ENCODE measurements around the gene CMTM5.
A peak's percentile ranks its signal among the peaks of the same experiment; 100 is the strongest.
"Not testable (repeated sequence)": the region's sequence is repeated elsewhere in the genome, so short reads cannot be mapped to it uniquely, and the experiment has no call there.

CMTM5 gene

DNA sequence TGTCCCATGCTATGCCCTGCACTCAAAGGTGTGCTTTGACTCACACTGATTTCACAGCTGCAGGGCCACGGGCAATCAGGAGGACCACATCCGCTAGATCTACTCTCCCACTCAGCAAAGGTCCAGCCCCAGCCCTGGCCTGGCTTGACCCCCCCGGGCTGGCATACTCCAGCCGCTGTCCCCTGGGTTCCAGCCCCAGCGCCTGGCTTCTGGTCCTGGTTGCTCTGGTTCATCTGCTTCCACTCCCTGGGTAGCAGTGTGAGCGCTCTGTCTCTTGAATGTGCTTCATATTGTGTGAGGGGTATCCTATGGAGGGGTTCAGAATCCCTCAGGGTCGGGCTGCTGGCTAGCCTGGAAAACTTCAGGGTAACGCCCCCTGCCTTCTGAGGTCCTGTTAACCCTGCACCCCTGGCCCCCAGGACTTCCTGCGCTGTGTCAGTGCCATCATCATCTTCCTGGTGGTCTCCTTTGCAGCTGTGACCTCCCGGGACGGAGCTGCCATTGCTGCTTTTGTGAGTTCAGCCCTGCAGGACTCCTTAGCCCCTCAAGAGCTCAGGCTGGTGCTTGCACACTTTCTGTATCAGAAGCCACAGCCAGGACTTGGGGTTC, 1.9 kb downstream of the CMTM5 start:
- no peak for DNase-seq

DNA sequence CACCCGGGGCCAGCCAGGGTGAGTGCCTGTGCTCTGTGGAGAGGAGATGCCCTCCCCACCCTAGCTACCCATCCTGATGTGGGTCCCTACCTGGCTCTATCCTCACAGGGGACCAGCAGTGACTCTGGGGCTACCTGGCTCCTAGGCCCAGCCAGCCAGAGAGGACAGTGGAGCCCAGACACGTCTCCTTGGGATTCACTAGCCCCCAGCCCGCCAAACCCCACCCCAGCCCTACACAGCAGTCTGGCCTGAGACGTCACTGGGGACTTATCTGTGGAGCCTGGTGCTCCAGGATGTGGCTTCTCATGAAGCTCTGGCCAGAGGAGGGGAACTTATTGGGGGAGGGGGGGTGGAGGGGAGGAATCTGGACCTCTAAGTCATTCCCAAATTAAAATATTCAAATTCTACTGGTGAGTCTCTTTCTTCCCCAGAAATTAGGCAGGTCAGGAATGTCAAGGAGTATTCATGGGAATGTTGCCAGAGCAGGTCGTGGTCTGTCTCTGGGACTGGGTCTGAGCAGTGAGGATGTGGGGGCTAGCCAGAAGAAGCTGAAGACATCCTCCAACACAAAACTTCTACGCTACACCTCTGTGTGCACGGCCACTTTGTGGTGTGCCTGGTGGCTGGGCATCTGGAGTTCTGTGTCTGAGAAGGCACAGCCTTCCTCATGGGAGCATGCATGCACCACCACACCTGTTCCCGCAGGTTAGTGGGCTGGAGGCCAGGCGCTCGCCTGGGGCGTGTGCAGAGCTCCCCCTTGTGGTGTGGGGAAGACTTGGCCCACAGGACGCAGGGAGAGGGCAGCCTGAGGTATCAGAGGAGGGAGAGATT, 2.7 kb downstream of the CMTM5 start:
- peak in 8 of 14 donors; percentile 7 to 50 (median 32) for DNase-seq

DNA sequence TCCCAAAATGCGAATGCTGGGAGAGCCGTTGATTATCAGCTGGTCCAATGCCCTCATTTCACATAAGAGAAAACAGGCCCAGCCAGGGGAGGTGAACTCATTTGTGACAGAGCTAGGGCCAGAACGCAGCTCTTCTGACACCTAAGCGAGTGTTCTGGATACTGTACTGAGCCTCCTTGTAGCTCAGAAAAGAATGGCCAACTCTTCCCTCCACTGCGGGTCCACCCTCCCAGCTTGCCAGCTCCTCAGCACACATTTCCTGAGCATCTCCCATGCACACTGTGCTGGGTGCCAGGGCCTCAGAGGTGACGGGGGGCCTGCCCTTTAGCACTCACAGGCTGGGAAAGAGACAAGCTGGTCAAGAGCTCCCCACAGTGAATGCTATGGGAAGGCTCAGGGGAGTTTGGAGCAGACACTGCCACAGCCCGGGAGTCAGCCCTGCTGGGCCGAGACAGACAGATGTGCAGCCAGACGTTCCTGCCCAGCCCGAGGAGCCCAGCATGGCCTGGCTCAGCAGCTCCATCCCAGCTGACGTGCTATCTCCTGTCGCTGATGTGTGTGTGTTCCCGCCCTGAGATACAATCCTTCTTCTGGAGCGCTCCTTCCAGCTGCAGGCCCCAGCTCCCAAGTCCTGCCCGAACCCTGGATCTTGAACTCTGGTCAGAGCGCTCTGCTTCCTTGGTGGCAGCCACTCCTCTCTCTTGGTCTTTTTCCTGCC, 3.5 kb downstream of the CMTM5 start:
- DNase-seq: peak in 4 of 14 donors; percentile 37 to 51 (median 42)

DNA sequence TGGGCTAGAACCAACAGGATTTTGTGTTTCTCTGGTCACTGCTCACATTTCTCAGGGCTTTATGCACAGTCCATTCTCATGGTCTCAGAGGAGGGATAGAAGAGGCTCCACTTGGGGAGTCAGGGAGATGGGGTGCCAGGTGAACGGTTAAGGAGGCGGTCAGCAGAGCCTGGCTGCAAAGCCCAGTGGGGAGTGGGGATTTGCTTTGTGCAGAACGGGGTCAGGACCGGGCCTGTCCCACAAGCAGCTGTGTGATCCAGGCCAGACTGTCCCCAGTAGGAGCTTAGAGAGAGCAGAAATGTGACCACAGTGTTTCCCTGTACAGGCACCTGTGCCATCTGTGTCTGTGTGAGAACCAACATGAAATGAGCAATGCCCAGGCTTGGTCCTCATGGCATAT, 4.1 kb downstream of the CMTM5 start:
- peak in 1 of 14 donors; percentile 28 for DNase-seq

DNA sequence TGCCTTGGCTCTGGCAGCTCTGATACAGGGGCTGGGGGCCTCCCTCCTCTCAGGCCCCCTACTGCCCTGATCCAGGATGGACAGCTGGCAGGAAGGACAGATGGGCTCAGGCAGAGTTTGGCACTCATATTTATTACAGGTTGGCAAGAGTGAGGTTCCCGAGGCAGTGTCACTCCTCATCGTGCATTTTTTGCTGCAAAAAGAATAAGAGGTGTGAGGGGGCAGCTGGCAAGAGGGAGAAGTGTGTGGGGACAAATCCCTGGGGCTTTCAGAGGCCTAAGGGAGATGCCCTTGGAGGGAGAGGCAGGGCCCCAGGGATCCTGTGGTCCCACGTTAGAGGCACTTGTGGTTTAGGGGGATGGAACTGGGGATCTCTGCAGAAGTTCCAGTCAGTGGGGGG, 5.0 kb downstream of the CMTM5 start:
- DNase-seq: no peak

GRCh38 chr14:23382276-23382675, 5.4 kb downstream of the CMTM5 start:
- DNase-seq: no peak

- no peak for DNase-seq
Observed at GRCh38 chr14:23382731-23383440, 6.0 kb downstream of the CMTM5 start.

DNA sequence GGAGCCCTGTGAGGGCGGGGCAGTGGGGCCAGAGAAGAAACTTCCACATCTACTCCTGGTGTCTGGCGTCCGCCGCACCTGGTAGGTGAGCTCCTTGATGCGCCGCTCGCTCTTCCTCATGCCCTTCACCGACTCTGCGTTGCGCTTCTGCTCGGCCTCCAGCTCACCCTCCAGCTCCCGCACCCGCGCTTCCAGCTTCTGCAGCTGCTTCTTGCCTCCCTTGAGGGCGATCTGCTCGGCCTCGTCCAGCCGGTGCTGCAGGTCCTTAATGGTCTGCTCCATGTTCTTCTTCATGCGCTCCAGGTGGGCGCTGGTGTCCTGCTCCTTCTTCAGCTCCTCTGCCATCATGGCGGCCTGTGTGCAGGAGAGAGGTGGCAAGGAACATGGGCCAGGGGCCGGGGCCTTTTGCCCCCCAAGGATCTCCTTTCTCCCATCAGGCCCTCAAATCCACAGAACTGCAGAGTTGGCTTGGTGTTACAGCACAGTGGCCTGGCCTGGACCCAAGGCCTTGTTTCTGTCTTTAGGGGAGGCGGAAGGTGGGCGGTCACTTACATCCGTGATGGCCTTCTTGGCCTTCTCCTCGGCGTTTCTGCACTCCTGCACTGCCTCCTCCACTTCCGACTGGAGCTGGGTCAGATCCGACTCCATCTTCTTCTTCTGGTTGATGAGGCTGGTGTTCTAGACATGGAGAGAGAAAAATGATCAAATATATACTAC, 7.7 kb downstream of the CMTM5 start:
- no peak for DNase-seq

DNA sequence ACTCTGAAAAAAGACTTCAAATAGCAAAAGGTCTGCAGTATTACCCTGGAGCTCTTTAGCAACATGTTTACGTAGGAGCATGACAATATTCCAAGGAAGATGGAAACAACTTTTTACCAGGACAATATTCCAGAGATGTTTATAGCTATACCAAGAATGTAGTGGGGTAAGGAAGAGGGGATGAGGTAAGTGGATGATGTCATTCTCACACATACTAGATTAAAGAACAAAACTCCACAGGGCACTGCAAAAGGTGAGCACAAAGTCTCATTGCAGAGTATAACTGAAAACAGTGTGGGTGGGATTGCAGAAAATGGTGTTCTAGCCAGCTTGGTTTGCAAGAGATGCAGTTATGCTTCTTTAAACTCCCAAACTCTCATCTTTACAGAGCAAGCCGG, 8.4 kb downstream of the CMTM5 start:
- no peak for DNase-seq

- DNase-seq: no peak
Observed at GRCh38 chr14:23385642-23386265, 8.9 kb downstream of the CMTM5 start.

GRCh38 chr14:23386266-23386657, 9.4 kb downstream of the CMTM5 start:
- DNase-seq: not testable (repeated sequence)

DNA sequence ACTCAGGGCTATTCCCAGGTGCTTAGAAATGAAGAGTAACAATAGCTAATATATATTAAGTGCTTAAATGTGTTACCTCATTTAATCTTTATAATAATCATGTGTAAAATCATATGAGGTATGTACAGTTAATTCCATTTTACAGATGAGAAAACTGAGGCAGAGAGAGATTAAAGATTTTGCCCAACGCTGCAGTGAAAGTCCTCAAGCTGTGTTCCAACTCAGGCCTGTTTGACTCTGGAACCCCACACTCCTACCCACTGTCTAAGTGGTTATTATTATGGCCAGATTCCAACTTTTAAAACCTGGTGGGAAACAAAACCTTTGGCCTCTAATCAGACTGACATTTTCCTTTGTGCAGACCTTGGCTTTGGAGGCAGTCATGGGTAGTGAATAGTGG, 10.2 kb downstream of the CMTM5 start:
- DNase-seq: no peak

DNA sequence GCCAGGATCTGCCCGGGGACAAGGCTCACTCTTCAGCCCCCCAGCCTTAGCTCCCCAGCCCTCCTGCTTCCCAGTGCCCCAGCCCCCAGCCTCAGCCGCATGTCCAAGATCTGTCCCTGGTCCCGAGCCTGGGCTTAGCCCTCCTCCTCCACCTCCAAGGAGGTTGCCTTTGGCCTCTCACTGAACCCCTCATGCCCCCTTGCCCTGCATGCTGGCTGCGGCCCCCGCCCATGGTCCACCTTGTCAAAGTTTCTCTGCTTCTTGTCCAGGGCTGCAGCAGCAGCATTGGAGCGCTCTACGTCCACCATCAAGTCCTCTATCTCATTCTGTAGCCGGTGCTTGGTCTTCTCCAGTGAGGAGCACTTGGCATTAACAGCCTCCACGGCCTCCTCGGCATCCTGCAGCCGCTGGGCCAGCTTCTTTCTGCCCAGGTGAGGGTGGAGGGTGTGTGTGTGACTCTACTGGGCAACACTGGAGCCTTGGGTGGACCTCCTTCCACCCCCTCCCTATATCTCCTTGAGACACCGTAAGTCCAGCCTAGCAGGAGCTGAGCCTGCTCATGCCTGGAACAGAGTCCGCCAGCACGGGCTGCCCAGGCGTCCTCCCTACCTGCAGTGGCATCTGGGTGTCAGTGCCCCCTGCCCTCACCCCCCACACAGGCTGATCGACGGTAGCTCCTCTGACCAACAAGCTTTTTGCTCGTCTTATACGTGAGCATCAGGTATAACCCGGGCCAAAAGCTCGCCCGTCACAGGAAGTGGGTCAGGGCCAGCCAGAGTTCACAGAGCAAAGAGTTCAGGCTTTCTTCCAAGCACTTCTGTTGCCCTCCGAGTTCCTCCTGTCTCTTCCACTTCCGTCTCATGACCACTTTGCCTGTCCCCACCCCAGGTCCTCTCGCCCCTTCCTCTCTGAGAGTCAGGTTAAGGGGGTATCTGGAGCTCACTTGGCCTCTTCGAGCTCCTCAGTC, 11.4 kb downstream of the CMTM5 start:
- DNase-seq: no peak

DNA sequence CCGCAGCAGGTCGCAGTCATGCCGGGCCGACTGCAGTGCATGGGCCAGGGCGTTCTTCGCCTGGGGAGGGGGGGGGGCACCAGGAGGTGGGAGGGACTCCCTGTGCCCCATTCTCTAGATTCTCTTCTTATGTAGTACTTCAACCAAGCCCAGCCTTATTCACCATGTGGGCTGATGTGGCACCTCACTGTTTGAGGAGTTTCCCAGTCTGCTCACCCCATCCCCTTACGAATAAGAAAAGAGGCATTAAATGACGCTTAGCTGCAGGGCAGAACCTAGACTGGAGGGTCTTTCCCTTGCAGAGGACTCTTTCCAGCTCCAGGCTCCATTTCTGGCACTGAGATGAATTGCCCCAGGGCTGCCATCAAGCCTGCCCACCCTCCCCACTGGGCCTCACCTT, 12.2 kb downstream of the CMTM5 start:
- DNase-seq: no peak

GRCh38 chr14:23389396-23389795, 12.6 kb downstream of the CMTM5 start:
- DNase-seq: no peak

GRCh38 chr14:23389871-23390270, 13.0 kb downstream of the CMTM5 start:
- DNase-seq: not testable (repeated sequence)

- DNase-seq: no peak
Observed at GRCh38 chr14:23392613-23393012, 15.8 kb downstream of the CMTM5 start.

DNA sequence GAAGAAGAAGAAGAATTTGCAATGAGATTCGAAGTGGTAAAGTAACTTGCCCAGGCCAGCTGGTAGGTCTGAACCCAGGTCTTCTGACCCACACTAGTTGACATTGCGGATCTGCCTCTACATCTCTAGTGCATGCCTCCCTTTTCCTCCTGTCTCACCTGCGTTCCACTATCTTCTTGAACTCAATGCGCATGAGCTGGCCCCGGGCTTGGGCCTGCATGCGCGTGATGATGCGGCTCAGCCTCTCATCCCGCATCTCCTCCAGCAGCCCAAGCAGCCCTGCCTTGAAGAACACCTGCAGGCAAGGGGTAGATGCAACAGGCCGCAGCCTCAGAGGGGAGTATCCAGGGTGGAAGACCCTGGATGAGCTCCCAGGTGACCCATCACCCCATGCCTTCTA, 19.3 kb downstream of the CMTM5 start:
- no peak for DNase-seq

DNA sequence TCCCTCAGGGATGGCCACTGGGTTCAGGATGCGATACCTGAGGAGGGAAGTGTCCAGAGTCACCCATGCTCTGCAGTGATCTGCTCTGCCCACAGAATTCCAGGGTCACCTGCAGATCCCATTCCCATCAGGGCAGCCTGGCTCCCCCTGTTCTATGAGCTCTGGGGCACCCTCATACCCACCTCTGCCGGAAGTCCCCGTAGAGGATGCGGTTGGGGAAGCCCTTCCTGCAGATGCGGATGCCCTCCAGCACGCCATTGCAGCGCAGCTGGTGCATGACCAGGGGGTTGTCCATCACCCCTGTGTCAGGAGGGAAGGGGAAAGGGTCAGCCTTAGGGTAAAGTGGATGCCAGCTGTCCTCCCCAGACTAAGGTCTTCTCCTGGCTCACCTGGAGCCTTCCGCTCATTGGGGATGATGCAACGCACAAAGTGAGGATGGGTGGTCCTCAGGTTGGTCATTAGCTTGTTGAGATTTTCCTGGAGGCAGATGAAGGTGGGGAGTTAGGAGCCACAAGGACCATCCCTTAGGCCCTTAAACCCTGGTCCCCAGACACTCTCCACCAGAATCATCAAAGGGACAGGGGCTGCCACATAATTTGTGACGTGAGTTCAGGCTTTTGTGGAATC, 20.0 kb downstream of the CMTM5 start:
- DNase-seq: no peak

DNA sequence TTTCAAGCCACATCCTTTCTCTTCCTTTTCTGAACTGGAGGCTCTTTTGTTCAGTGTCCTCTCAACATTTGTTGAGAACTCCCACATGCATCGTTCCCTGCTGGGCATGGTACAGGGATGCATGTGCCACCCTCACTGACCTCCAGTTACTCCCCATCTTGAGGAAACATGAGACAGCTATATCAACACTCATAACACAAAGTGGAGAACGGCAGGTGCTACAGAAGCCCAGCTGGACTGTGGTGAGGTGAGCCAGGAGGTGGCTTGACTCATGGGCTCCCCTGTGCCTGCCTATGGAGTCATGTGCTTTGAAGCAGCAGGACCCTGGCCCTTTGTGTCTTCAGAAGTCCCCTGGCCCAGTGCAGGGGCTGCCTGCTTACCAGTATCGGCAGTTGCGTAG, 21.5 kb downstream of the CMTM5 start:
- DNase-seq: no peak
